Colonic mucosa (tissue), 4 donors: Measurements from ENCODE around the gene DNM3. TPM values are rescaled to one million over a fixed set of nuclear protein-coding genes. Genes with fewer than 3 reads are reported as not detected.

ENCODE experiments used
- DNase-seq: peaks from one replicate; pipeline ENCODE4 v3.0.0-alpha.2; 2020
- H3K27ac ChIP-seq: fragments of 200-600 bp; one replicate; pipeline ENCODE4 v1.8.0; 2021
- H3K27me3 ChIP-seq: fragments of 200-600 bp; one replicate; pipeline ENCODE4 v1.8.0; 2021
- H3K36me3 ChIP-seq: fragments of 200-600 bp; one replicate; pipeline ENCODE4 v1.8.0; 2021
- H3K4me1 ChIP-seq: fragments of 200-600 bp; one replicate; pipeline ENCODE4 v1.8.0; 2021; ENCODE audit warnings: mild to moderate bottlenecking
- H3K4me3 ChIP-seq: fragments of 200-600 bp; one replicate; pipeline ENCODE4 v1.8.0; 2021
- H3K9ac ChIP-seq, 2 donors: one replicate each; pipeline ENCODE4 v1.7.0; 2013; ENCODE audit warnings: control low read depth in 2 of 2, low read depth in 2 of 2, low read length in 2 of 2
- H3K9me3 ChIP-seq: fragments of 200-600 bp; one replicate; pipeline ENCODE4 v1.8.0; 2021
- CTCF ChIP-seq: fragments of 200-600 bp; IDR thresholded peaks from one replicate; pipeline ENCODE4 v1.8.0; 2022; ENCODE audit warnings: antibody characterized with exemption, mild to moderate bottlenecking
- intact Hi-C: fragments of 100-400 bp; cut with DNase I; formaldehyde crosslinking; loops from one replicate; pipeline ENCODE4 v1.14.1; 2022
- total RNA-seq, 2 donors: library from RNA; stranded (reverse); fragmentation: NEBNext Ultra II Directional in 1 of 2; extraction: Animal tissue kit (Norgen Biotek cat#: 25700) in 1 of 2; gene quantifications; one replicate each; pipeline ENCODE4 v1.2.1, GENCODE V29; 2021
- donor health status: healthy.
- donor health status: DM: no; HTN: no; CAD: no.
- donor health status: DM: no; HTN: no; CAD: no.

The DNM3 gene
- total RNA-seq, 2 donors from 2014 or later: 1.7 to 2.6 TPM

DNA sequence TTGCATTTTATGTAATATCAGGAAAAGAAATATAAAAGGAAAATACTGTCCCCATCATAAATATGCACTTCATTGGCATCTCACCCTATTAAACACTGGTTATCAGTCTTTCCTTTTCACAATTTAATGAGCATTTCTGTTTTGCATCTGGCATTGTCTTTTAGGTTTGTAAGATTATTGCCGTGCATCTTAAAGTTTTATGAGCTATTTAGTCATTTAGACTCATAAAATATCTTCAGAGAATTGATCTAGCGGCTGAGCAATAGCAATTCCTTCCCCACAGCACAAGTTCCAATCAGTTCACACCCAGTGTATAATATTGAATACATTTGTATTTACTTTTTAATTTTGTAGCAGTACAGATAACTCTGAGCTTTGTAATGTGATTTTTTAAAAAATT, 466.8 kb downstream of the DNM3 start:
- no peak for TF ChIP-seq CTCF
- no peak overlapping the region for H3K4me3 ChIP-seq
- H3K27me3 ChIP-seq: no peaks in the 10 kb centered on the region
- no peaks in the 10 kb centered on the region for H3K36me3 ChIP-seq
- no peaks in the 10 kb centered on the region for H3K9me3 ChIP-seq
- no peak for DNase-seq
- no peaks in the 10 kb centered on the region for H3K4me1 ChIP-seq
- no peak overlapping the region for H3K27ac ChIP-seq
- no peak overlapping the region for H3K9ac ChIP-seq
- intact Hi-C loops: no loop called here

GRCh38 chr1:172308577-172308976, 467.3 kb downstream of the DNM3 start:
- no peak for DNase-seq
- Histone ChIP-seq H3K9me3 (no peaks in the 10 kb centered on the region), H3K27ac (no peak overlapping the region), H3K4me1 (no peaks in the 10 kb centered on the region), H3K9ac (no peak overlapping the region), H3K27me3 (no peaks in the 10 kb centered on the region), H3K36me3 (no peaks in the 10 kb centered on the region), H3K4me3 (no peak overlapping the region)
- intact Hi-C loops: no loop called here
- TF ChIP-seq CTCF: no peak

DNA sequence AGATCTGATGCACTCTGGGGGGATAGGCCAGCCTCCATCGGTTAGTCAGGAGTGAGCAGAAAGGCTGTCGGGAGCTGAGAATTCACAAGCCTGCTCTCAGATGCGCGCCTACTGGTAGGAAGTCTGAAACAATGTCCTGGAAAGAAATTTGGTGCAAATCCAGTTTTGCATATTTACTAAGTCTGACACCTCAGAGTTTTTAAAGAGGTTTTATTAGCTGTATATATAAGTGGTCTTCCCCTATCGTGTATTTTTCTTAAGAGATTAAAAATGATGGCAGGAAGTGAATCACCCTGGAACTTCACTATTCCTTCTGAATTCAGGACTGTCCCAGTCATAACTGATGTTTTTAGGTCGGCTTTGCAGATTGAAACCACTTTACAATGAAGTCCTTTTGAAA, 479.4 kb downstream of the DNM3 start:
- Histone ChIP-seq H3K36me3 (no peaks in the 10 kb centered on the region), H3K27me3 (no peaks in the 10 kb centered on the region), H3K4me3 (no peak overlapping the region), H3K9me3 (no peaks in the 10 kb centered on the region), H3K4me1 (no peaks in the 10 kb centered on the region), H3K9ac (no peak overlapping the region), H3K27ac (no peak overlapping the region)
- no peak for TF ChIP-seq CTCF
- intact Hi-C loops: no loop called here
- no peak for DNase-seq

GRCh38 chr1:172321451-172321850, 480.2 kb downstream of the DNM3 start:
- Histone ChIP-seq H3K9me3 (no peaks in the 10 kb centered on the region), H3K4me1 (no peaks in the 10 kb centered on the region), H3K36me3 (no peaks in the 10 kb centered on the region), H3K27me3 (no peaks in the 10 kb centered on the region), H3K9ac (no peak overlapping the region), H3K27ac (no peak overlapping the region), H3K4me3 (no peak overlapping the region)
- intact Hi-C loops: no loop called here
- no peak for TF ChIP-seq CTCF
- no peak for DNase-seq

DNA sequence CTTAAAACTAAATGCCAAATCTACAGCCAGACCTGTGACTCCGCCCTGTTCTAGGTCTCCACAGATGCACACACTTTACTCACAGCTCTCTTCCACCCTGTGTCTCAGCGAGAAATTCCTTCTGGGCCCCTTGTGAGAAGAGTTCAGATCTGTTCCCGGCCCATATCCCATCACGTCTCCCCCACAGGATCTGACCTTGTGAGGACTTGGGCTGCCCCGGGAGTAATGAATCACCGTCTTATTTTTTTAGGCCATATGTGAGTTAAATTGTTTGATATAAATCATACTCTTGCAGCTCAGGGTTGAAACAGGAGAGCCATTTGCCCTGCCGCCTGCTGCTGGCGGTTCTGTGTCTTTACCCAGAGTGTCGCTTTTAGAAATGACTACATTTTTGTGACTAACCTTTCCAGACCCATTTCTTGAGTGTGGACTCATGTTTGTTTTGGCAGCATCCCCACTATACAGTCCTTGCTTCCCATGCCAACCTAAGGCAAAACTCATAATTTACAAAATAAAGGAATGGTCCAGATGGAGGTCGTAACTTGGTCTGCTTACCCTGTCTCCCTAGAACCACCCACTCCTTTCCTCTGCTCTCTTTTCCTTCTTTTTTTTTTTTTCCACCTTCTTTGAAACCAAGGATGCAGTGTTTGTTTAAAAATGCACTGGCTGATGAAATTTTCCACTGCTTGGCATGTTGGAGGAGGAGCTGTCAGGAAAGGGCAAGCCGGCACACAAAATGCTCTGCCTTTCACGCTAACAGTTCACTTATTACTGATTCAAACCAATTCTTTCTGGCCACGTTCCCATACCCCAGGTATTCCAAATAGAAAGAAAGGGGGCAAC, 481.1 kb downstream of the DNM3 start:
- Histone ChIP-seq H3K36me3 (no peaks in the 10 kb centered on the region), H3K4me3 (no peak overlapping the region), H3K4me1 (no peaks in the 10 kb centered on the region), H3K27ac (no peak overlapping the region), H3K9ac (no peak overlapping the region), H3K27me3 (no peaks in the 10 kb centered on the region), H3K9me3 (no peaks in the 10 kb centered on the region)
- no peak for DNase-seq
- no peak for TF ChIP-seq CTCF
- intact Hi-C loops: no loop called here
